ENCODE measurements around the gene ELOF1. TPM values are rescaled to one million over a fixed set of nuclear protein-coding genes. Genes with fewer than 3 reads are reported as not detected.
A peak's percentile ranks its signal among the peaks of the same experiment; 100 is the strongest.

ELOF1 gene
- total RNA-seq, 1 donor from 2014 or later = 77.6 TPM

DNA sequence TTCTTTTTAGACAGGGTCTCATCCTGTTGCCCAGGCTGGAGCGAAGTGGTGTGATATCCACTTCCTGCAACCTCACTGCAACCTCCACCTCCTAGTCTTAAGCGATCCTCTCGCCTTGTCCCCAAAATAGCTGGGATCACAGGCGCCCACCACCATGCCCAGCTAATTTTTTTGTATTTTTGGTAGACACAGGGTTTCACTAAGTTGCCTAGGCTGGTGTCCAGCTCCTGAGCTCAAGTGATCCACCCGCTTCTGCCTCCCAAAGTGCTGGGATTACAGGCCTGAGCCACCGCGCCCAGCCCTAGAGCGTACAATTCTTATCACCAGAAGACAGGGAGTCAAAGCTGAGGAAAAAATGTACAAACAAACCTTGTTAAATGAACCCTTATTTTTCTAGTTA lies 4.5 kb upstream of the ELOF1 start:
- peaks cover 24% of the 10 kb centered on the region for H3K4me1 Mint-ChIP-seq (ENCODE audit: low read depth)
- H3K36me3 Mint-ChIP-seq (ENCODE audit: low read depth) = no peaks in the 10 kb centered on the region
- no peaks in the 10 kb centered on the region for H3K27me3 Mint-ChIP-seq (ENCODE audit: insufficient read depth)
- no peak for DNase-seq (ENCODE audit: low spot score)
- H3K4me3 Mint-ChIP-seq = no peak overlapping the region
- intact Hi-C loops (cut with micrococcal nuclease) = loop anchor here (10.0 kb wide), 1 partner anchor 361 kb away; the partner anchor contains the start of gene ZNF700
- H3K9me3 Mint-ChIP-seq = no peaks in the 10 kb centered on the region
- H3K27ac Mint-ChIP-seq = no peak overlapping the region

DNA sequence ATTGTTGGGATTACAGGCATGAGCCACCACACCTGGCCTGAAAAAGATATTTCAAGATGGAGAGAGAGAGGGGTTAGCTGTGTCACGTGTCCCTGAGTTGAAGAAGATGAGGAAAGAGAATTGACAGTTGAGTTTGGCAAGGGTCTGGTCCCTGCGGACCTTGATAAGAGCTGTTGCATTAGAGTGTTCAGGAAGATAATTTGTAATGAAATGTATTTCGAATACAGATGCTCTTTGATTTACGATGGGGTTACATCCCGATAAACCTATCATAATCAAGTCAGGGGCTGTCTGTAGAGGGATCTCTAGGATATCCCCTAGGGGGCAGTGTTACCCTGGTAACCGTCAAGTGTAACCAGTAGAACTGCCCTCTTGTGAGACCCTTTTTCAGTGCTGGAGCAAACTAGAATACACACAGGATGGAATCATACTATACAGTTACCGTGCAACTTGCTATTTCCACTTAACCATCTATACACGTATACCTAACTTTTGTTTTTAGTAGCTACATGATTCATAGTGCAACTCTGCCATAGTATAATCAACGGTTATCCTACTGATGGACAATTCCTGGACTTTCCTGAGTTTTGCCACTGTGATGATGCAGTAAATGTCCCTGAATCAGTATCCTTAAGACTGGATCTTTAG lies 1.5 kb upstream of the ELOF1 start:
- peak overlapping the region; percentile 86 for H3K27ac Mint-ChIP-seq
- H3K9me3 Mint-ChIP-seq = no peaks in the 10 kb centered on the region
- peak overlapping the region; percentile 85 for H3K4me3 Mint-ChIP-seq
- H3K36me3 Mint-ChIP-seq (ENCODE audit: low read depth) = peaks cover 2% of the 10 kb centered on the region
- peaks cover 38% of the 10 kb centered on the region for H3K4me1 Mint-ChIP-seq (ENCODE audit: low read depth)
- H3K27me3 Mint-ChIP-seq (ENCODE audit: insufficient read depth) = no peaks in the 10 kb centered on the region
- DNase-seq (ENCODE audit: low spot score) = peak; percentile 61
- intact Hi-C loops (cut with micrococcal nuclease) = loop anchor here (1.0 to 10.0 kb wide), 3 partner anchors 27 to 364 kb away; partner anchors contain the start of genes ZNF700 and ZNF823

DNA sequence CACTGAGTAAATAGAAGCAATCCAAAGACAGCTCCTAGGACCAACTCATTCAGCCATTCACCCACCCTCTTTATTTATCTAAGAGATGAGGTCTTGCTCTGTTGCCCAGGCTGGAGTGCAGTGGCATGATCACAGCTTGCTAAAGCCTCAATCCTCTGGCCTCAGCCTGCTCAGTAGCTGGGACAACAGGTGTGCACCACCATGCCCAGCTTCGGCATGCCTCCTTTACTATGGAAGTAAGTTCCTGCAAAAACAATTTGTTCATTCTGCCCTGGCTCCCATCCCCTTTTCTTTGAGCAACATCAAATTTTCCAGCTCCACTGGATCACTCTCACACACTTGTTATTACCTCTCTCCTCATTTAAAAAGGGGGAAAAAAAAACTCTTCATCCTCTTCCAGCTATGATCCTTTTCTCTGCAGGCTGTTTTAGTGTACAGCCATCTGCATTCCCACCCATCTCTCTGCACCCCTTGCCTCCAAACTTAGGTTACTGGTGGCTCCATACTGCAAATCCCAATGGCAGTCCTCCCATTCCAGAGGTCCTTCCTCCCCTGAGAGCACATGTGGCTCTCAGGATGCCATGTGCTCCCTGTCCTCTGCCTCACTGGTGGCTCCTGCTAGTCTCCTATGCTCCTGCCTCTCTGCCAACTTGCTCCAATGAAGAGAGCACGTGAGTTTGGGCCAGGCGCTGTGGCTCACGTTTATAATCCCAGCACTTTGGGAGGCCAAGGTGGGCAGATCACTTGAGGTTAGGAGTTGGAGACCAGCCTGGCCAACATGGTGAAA lies 2.2 kb downstream of the ELOF1 start:
- Mint-ChIP-seq H3K27ac (no peak overlapping the region), H3K36me3 (ENCODE audit: low read depth) (peaks cover 10% of the 10 kb centered on the region), H3K4me3 (peak overlapping the region; percentile 92), H3K4me1 (ENCODE audit: low read depth) (peaks cover 45% of the 10 kb centered on the region), H3K27me3 (ENCODE audit: insufficient read depth) (no peaks in the 10 kb centered on the region), H3K9me3 (no peaks in the 10 kb centered on the region)
- no peak for DNase-seq (ENCODE audit: low spot score)
- intact Hi-C loops (cut with micrococcal nuclease) = no loop called here

DNA sequence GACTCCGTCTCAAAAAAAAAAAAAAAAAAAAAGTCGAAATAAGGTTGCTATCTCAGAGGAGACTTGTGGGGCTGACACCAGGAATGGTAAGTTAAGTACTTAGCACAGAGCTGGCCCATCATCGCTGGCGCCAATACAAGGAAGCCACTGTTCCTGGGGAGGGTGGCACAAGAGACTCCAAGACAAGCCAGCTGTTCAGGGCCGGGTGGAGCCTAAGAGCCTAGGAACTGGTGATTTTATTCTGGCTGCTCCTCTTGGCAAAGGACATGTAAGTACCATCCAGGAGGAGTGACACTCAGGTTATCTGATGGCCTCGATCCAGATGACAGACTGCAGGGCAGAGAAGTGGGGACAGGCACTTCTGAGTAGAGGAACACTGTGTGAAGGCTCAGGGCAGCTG lies 3.8 kb downstream of the ELOF1 start:
- H3K27me3 Mint-ChIP-seq (ENCODE audit: insufficient read depth) = no peaks in the 10 kb centered on the region
- peaks cover 10% of the 10 kb centered on the region for H3K36me3 Mint-ChIP-seq (ENCODE audit: low read depth)
- no peak overlapping the region for H3K4me3 Mint-ChIP-seq
- intact Hi-C loops (cut with micrococcal nuclease) = no loop called here
- peaks cover 36% of the 10 kb centered on the region for H3K4me1 Mint-ChIP-seq (ENCODE audit: low read depth)
- H3K9me3 Mint-ChIP-seq = no peaks in the 10 kb centered on the region
- no peak for DNase-seq (ENCODE audit: low spot score)
- H3K27ac Mint-ChIP-seq = peak overlapping the region; percentile 6

DNA sequence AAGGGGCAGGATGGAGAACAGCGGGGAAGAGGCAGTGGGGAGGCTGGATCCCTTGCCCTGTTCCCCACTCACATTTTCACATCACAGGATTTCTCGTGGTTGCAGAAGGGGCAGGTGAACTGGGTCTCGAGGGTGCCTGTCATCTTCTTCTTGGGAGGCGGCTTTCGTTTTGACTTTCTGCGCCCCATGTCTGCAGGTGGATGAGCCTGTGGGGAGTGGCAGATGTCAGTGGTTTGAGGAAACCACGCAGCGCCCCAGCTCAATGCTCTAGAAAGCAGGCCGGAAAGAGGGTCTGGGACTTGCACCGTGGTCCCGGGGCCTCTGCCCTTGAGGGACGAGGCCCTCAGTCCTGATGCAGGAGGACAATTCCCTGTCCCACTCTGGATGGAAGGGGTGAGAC lies 4.9 kb downstream of the ELOF1 start:
- Mint-ChIP-seq H3K4me1 (ENCODE audit: low read depth) (peaks cover 30% of the 10 kb centered on the region), H3K4me3 (no peak overlapping the region), H3K9me3 (no peaks in the 10 kb centered on the region), H3K27ac (peak overlapping the region; percentile 29), H3K36me3 (ENCODE audit: low read depth) (peaks cover 10% of the 10 kb centered on the region), H3K27me3 (ENCODE audit: insufficient read depth) (no peaks in the 10 kb centered on the region)
- no peak for DNase-seq (ENCODE audit: low spot score)
- intact Hi-C loops (cut with micrococcal nuclease) = no loop called here

DNA sequence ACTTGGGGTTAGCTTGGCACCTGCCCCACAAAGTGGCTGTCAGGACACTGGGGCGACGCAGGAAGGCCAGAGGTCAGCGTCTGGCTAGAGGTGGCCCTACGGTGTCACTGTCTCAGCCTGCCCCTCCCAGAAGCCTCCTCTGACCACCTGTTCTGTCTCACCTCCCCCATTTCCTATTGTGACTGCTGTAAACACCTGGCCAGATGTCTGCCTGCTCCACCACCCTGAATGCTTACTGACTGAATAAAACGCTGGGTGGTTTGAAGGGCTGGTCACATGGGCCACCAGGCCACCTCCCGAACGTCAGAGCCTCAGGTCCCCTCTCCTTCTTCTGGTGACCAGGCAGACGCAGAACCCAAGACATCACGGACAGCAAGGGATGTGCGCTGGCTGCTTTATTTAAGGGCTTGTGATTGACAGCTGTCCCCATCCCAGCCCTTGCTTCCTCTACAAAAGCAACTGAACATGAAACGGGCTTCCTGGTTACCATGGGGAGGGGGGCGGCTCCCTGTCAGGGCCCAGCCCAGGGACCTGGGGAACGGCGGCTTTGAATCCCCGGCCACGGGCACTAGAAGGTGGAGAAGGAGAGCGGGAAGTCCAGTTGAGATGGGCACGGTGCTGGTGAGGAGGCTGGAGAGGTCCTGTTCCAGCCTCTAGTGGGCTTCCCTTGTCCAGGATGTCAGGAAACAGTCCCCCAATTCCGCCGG lies 6.2 kb downstream of the ELOF1 start:
- peaks cover 22% of the 10 kb centered on the region for H3K4me1 Mint-ChIP-seq (ENCODE audit: low read depth)
- no peak overlapping the region for H3K27ac Mint-ChIP-seq
- H3K9me3 Mint-ChIP-seq = no peaks in the 10 kb centered on the region

DNA sequence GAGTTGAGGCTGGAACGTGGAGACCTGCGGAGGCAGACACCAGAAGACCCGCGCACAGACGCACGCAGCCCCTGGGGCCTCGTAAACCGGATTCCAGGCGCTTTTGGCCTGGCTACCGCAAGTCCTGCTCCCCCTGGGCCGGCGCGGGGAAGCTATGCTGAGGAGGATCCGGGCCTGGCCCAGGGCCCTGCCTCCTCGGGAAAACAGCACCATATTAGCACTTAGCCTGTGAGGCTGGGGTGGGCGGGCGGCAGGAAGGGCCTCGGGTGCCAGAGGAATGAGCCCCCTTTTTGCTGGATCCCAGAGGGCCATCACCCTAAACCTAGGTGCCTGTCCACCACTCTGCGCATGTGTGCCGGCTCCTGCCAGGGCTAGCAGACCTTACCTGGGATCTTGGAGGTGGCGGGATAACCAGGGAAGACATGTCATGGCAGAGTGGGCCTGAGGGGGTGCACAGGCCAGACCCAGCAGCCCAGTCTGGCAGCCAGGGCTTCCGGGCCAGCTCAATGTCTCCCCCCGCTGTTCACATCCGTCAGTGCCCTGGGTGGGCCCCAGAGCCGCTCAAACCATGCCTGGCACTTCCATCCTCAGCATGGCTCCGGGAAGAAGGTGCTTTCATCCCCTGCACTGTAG lies 7.3 kb downstream of the ELOF1 start:
- no peak overlapping the region for H3K27ac Mint-ChIP-seq
- no peak for DNase-seq (ENCODE audit: low spot score)
- peaks cover 15% of the 10 kb centered on the region for H3K4me1 Mint-ChIP-seq (ENCODE audit: low read depth)
- no peaks in the 10 kb centered on the region for H3K9me3 Mint-ChIP-seq
- no peak overlapping the region for H3K4me3 Mint-ChIP-seq
- no peaks in the 10 kb centered on the region for H3K27me3 Mint-ChIP-seq (ENCODE audit: insufficient read depth)
- H3K36me3 Mint-ChIP-seq (ENCODE audit: low read depth) = peaks cover 10% of the 10 kb centered on the region
- intact Hi-C loops (cut with micrococcal nuclease) = no loop called here

More for the DNA sequence above, 6.2 kb downstream of the ELOF1 start:
- no peak for DNase-seq (ENCODE audit: low spot score)
- no peak overlapping the region for H3K4me3 Mint-ChIP-seq
- H3K27me3 Mint-ChIP-seq (ENCODE audit: insufficient read depth) = no peaks in the 10 kb centered on the region
- intact Hi-C loops (cut with micrococcal nuclease) = no loop called here
- H3K36me3 Mint-ChIP-seq (ENCODE audit: low read depth) = peaks cover 10% of the 10 kb centered on the region

DNA sequence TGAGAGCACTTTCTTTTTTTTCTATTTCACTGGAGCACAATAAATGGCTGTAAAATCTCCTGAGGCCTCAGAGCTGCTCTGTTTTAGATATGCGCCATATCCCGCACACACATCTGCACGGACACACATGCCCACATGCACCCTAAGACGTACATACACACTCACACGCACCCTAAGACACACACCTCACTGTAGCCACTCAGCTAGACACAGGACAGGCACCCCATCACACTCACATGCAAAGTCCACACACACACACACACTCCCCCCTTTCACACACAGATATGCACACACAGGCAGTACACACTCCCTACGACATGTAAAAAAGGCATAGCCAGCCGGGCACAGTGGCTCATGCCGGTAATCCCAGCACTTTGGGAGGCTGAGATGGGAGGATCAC lies 8.8 kb downstream of the ELOF1 start:
- DNase-seq (ENCODE audit: low spot score) = no peak
- no peak overlapping the region for H3K4me3 Mint-ChIP-seq
- intact Hi-C loops (cut with micrococcal nuclease) = no loop called here
- no peak overlapping the region for H3K27ac Mint-ChIP-seq
- peaks cover 7% of the 10 kb centered on the region for H3K4me1 Mint-ChIP-seq (ENCODE audit: low read depth)
- H3K27me3 Mint-ChIP-seq (ENCODE audit: insufficient read depth) = no peaks in the 10 kb centered on the region
- H3K36me3 Mint-ChIP-seq (ENCODE audit: low read depth) = peaks cover 6% of the 10 kb centered on the region
- no peaks in the 10 kb centered on the region for H3K9me3 Mint-ChIP-seq

DNA sequence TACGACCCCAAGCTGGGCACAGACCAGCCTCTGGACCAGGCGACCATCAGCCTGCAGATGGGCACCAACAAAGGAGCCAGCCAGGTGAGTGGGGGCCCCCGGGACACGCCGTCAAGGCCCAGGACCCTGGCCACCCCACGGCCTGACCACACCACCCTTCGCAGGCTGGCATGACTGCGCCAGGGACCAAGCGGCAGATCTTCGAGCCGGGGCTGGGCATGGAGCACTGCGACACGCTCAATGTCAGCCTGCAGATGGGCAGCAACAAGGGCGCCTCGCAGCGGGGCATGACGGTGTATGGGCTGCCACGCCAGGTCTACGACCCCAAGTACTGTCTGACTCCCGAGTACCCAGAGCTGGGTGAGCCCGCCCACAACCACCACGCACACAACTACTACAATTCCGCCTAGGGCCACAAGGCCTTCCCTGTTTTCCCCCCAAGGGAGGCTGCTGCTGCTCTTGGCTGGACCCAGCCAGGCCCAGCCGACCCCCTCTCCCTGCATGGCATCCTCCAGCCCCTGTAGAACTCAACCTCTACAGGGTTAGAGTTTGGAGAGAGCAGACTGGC lies 9.6 kb downstream of the ELOF1 start:
- DNase-seq (ENCODE audit: low spot score) = no peak
- H3K4me1 Mint-ChIP-seq (ENCODE audit: low read depth) = peaks cover 5% of the 10 kb centered on the region
- no peak overlapping the region for H3K4me3 Mint-ChIP-seq
- no peaks in the 10 kb centered on the region for H3K27me3 Mint-ChIP-seq (ENCODE audit: insufficient read depth)
- intact Hi-C loops (cut with micrococcal nuclease) = no loop called here
- H3K9me3 Mint-ChIP-seq = no peaks in the 10 kb centered on the region
- H3K27ac Mint-ChIP-seq = no peak overlapping the region
- peaks cover 4% of the 10 kb centered on the region for H3K36me3 Mint-ChIP-seq (ENCODE audit: low read depth)

DNA sequence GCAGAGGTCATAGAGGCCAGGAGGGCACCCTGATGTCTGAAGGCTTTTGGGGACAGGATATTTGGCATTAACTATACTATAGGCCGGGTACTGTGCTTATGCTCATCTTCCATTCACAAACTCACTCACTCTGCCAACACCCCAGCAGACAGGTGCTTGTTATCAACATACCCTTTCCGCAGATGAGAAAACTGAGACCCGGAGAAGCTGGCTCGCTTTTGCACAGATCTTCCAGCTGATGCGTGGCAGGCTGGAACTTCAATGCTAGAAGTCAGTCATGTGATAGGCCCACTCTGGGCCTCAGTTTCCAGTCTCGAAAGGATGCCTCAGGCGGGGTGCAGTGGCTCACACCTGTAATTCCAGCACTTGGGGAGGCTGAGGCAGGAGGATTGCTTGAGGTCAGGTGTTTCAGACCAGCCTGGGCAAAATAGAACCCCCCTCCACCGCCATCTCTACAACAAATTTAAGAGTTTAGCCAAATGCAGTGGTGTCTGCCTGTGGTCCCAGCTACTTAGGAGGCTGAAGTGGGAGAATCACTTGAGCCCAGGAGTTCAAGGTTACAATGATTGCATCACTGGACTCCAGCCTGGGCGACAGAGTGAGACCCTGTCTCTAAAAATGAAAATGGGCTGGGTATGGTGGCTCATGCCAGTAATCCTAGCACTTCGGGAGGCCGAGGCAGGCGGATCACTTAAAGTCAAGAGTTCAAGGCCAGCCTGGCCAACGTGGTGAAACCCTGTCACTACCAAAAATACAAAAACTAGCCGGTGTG lies 10.9 kb downstream of the ELOF1 start:
- Mint-ChIP-seq H3K27ac (no peak overlapping the region), H3K4me1 (ENCODE audit: low read depth) (no peaks in the 10 kb centered on the region), H3K36me3 (ENCODE audit: low read depth) (no peaks in the 10 kb centered on the region), H3K4me3 (no peak overlapping the region), H3K27me3 (ENCODE audit: insufficient read depth) (no peaks in the 10 kb centered on the region), H3K9me3 (no peaks in the 10 kb centered on the region)
- no peak for DNase-seq (ENCODE audit: low spot score)
- intact Hi-C loops (cut with micrococcal nuclease) = no loop called here

DNA sequence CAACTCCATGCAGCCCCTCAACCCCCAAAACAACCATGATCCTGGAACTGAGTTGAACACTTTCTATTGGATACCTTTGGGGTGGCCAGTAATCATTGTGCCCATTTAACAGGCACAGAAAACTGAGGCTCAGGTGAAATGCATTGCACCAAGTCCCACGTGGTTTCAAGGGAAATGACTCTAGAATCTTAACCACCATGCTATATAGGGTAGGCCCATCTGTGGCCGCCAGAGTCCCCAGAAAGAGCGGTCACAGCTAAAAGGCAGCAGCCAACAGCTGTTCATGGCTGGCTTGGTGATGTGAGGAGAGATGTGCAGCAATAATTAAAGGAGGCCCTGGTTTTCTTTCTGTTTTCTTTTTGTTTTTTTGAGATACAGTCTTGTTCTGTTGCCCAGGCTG lies 17.8 kb downstream of the ELOF1 start:
- no peaks in the 10 kb centered on the region for H3K36me3 Mint-ChIP-seq (ENCODE audit: low read depth)
- intact Hi-C loops (cut with micrococcal nuclease) = no loop called here
- no peaks in the 10 kb centered on the region for H3K9me3 Mint-ChIP-seq
- H3K4me3 Mint-ChIP-seq = no peak overlapping the region
- DNase-seq (ENCODE audit: low spot score) = no peak
- H3K27ac Mint-ChIP-seq = no peak overlapping the region
- H3K4me1 Mint-ChIP-seq (ENCODE audit: low read depth) = no peaks in the 10 kb centered on the region
- peaks cover 12% of the 10 kb centered on the region for H3K27me3 Mint-ChIP-seq (ENCODE audit: insufficient read depth)

DNA sequence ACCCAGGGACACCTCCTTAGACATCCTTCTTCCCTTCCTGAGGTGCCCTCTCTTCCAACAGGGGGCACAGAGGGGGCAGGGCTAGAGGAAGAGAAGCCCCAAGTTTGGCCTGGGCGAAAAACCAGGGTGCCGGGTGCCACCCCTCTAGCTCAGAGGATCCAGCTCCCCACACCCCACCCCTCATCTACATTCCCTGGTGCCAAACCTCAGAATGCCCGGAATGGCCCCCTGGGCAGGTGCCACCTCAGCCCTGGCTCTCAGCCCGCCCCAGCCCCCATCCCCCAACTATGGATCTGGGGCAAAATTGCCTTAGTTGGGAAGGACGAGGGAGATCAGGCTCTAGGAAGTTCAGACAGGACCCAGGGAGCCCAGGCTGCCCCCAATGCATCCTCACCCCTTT lies 18.4 kb downstream of the ELOF1 start:
- no peaks in the 10 kb centered on the region for H3K9me3 Mint-ChIP-seq
- H3K27ac Mint-ChIP-seq = no peak overlapping the region
- no peak overlapping the region for H3K4me3 Mint-ChIP-seq
- peaks cover 2% of the 10 kb centered on the region for H3K4me1 Mint-ChIP-seq (ENCODE audit: low read depth)
- peaks cover 12% of the 10 kb centered on the region for H3K27me3 Mint-ChIP-seq (ENCODE audit: insufficient read depth)
- intact Hi-C loops (cut with micrococcal nuclease) = no loop called here
- H3K36me3 Mint-ChIP-seq (ENCODE audit: low read depth) = no peaks in the 10 kb centered on the region
- DNase-seq (ENCODE audit: low spot score) = no peak

All from activated T-helper 1 cell treated with anti-CD3 and anti-CD28 coated beads, Interleukin-12 subunit alpha, Interleukin-12 subunit beta, Interleukin-2, Interleukin-4 antibody, amounts not matched to agents 30 ng/mL and 10 ng/mL and 1 ng/mL, durations not matched to agents 14 hours and 24 hours and 36 hours (primary cell).